ENCODE measurements around the gene HOATZ. TPM values are rescaled to one million over a fixed set of nuclear protein-coding genes. Genes with fewer than 3 reads are reported as not detected.

Gene HOATZ
- total and polyA plus RNA-seq, 7 donors, result not detected

- WGBS, 2 donors, result 80 to 91% methylated on average over 3 of the region's 3 CpGs
- Histone ChIP-seq H3K4me3 (no peak overlapping the region), H3K27ac (peak overlapping the region in 2 of 4 donors; percentile 56 to 86), H3K9me3 (no peaks in the 10 kb centered on the region), H3K27me3 (no peaks in the 10 kb centered on the region), H3K36me3 (peaks cover 0 to 34% (median 0%) of the 10 kb centered on the region in 4 donors), H3K4me1 (peaks cover 0 to 28% (median 16%) of the 10 kb centered on the region in 4 donors)
- DNase-seq, result no peak
- no peak for TF ChIP-seq CTCF (IDR thresholded peaks at IDR 0.05)
- intact Hi-C loops (cut with DNase I), result no loop called here
Measured at GRCh38 chr11:111560800-111561199, 46.2 kb downstream of the HOATZ start.

GRCh38 chr11:111561306-111561705, 46.7 kb downstream of the HOATZ start:
- Histone ChIP-seq H3K4me1 (peaks cover 0 to 28% (median 16%) of the 10 kb centered on the region in 4 donors), H3K4me3 (no peak overlapping the region), H3K36me3 (peaks cover 0 to 28% (median 0%) of the 10 kb centered on the region in 4 donors), H3K27ac (peak overlapping the region in 1 of 4 donors; percentile 23), H3K27me3 (no peaks in the 10 kb centered on the region), H3K9me3 (no peaks in the 10 kb centered on the region)
- no peak for DNase-seq
- intact Hi-C loops (cut with DNase I), result no loop called here
- WGBS, 2 donors, result 81 to 85% methylated on average over 3 of the region's 3 CpGs
- TF ChIP-seq EP300 (IDR thresholded peaks at IDR 0.05) (no peak), CTCF (IDR thresholded peaks at IDR 0.05) (no peak), POLR2A (IDR thresholded peaks at IDR 0.05) (no peak), POLR2AphosphoS5 (IDR thresholded peaks at IDR 0.05) (no peak)

DNA sequence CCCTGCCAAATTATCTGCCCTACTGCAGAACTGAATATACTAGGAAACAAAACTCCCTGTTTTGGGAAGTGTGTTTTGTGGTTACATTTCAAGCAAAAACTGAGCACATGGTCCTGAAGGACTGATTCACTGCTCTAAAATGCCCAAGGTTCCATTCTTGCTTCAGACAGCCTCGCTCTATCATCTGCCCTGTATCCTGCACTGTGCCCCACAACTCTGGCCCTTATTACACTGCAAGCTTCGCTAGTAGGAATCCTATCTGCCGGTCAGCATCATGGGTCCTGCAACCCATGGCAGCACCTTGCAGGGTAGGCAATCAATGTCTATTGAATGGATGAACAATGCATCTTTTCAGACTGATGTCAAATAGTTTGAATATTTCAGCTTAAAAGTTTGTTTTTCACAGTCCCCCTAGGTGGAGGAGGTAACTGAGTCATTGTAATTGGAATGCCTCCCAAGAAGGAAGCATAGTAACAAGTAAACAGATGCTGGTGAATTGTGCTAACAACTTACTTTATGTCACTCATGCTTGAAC, 47.3 kb downstream of the HOATZ start:
- Histone ChIP-seq H3K4me1 (peaks cover 0 to 28% (median 14%) of the 10 kb centered on the region in 4 donors), H3K27ac (peak overlapping the region in 1 of 4 donors; percentile 23), H3K9me3 (no peaks in the 10 kb centered on the region), H3K4me3 (no peak overlapping the region), H3K27me3 (no peaks in the 10 kb centered on the region), H3K36me3 (peaks cover 0 to 28% (median 0%) of the 10 kb centered on the region in 4 donors)
- 75 to 93% methylated on average over 3 of the region's 3 CpGs for WGBS, 2 donors
- intact Hi-C loops (cut with DNase I), result no loop called here
- TF ChIP-seq POLR2AphosphoS5 (IDR thresholded peaks at IDR 0.05) (no peak), POLR2A (IDR thresholded peaks at IDR 0.05) (no peak), CTCF (IDR thresholded peaks at IDR 0.05) (no peak), EP300 (IDR thresholded peaks at IDR 0.05) (no peak)
- no peak for DNase-seq

DNA sequence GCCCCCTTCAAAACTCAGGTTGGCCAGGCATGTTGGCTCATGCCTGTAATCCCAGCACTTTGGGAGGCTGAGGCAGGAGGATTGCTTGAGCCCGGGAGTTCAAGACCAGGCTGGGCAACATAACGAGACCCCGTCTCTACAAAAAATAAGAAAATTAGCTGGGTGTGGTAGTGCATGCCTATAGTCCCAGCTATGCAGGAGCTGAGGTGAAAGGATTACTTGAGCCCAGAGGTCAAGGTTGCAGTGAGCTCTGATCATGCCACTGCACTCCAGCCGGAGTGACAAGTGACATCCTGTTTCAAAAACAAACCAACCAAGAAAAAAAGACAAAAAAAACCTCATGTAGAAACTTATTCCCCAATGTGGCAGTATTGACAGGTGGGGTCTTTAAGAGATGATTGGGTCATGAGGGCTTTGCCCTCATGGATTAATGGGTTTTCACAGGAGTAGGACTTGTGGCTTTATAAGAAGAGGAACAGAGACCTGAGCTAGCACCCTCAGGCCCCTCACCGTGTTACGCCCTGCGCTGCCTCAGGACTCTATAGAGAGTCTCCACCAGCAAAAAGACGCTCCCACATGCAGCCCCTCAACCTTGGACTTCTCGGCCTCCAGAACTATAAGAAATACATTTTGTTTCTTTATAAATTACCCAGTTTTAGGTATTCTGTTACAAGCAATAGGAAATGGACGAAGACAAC, 48.3 kb downstream of the HOATZ start:
- TF ChIP-seq EP300 (IDR thresholded peaks at IDR 0.05), result no peak
- TF ChIP-seq POLR2AphosphoS5 (IDR thresholded peaks at IDR 0.05), result no peak
- TF ChIP-seq CTCF (IDR thresholded peaks at IDR 0.05), result no peak
- TF ChIP-seq POLR2A (IDR thresholded peaks at IDR 0.05), result no peak
- intact Hi-C loops (cut with DNase I), result no loop called here
- 77 to 91% methylated on average over 10 of the region's 10 CpGs for WGBS, 2 donors
- Histone ChIP-seq H3K4me1 (peaks cover 0 to 23% (median 6%) of the 10 kb centered on the region in 4 donors), H3K9me3 (no peaks in the 10 kb centered on the region), H3K4me3 (no peak overlapping the region), H3K36me3 (peaks cover 0 to 28% (median 0%) of the 10 kb centered on the region in 4 donors), H3K27ac (no peak overlapping the region), H3K27me3 (no peaks in the 10 kb centered on the region)
- DNase-seq, result no peak
